H7 (cell line): ENCODE measurements around the gene ARHGEF7. TPM values are rescaled to one million over a fixed set of nuclear protein-coding genes. Genes with fewer than 3 reads are reported as not detected.

Experiments used
- DNase-seq: peaks from one replicate; pipeline ENCODE4 v3.0.0; 2012
- H3K27me3 ChIP-seq: 2 replicates; pipeline ENCODE4 v1.6.0; 2011; ENCODE audit warnings: mild to moderate bottlenecking, low read length; ENCODE audit not compliant: control insufficient read depth, insufficient read depth
- H3K36me3 ChIP-seq: replicated peaks from 2 replicates; pipeline ENCODE4 v1.5.1; 2011; ENCODE audit warnings: low read length; ENCODE audit not compliant: control insufficient read depth, insufficient read depth
- H3K4me3 ChIP-seq: 2 replicates; pipeline ENCODE4 v1.5.1; 2011; ENCODE audit warnings: low read depth, mild to moderate bottlenecking, control low read depth, low read length, moderate library complexity; ENCODE audit not compliant: insufficient read depth
- total RNA-seq: library from RNA; depleted of rRNA; stranded (reverse); fragments of >200 nt; shearing (Covaris generic); gene quantifications from 2 replicates; pipeline ENCODE4 v1.2.3, GENCODE V29; 2014

The ARHGEF7 gene
- total RNA-seq, 1 experiment from 2014 or later, result 20.8 TPM

DNA sequence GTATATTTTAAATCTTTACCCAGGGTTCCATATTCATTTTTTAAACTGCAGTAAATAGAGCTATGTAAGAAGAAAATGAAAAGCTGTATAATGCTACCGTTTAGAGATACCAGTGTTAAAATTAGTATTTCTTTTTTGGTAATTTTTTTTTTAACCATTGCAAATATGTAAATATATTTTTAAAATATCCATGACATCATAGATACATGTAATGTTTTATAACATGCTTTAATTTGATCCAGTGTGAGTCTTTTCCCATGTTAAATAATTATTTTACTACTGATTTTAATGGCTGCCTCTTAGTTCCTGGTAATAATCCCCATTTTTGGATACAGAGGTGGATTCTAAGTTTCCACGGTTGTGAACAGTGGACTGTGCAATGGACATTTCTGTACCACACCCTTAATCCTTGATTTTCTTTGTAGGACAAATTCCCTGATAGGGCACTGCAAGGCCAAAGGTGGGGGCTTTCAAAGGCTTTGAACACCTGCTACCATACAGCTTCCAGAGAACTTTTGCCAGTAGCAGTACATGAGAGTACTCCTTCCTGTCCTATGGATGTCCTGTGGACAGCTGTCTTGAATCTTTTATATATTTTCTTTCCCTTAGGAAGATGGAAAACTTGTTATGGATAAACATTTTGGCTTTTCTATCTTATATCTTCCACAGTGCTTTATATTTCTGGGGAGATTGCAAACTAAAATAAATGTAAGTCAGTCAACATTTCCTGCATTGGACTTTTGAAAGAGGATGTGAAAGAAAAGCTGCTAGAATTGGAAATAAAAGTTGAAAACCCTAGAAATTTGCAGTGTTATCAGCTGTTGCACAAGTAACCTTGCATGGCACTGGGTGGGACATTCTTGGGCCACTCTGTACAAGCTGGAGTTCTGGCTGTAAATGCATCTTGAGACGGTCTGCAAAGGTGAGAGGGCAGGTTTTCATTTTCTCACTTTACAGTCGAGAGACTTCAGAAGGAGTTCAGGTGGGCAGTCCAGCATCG is 46.8 kb downstream of the ARHGEF7 start:
- Histone ChIP-seq H3K4me3 (no peak overlapping the region), H3K36me3 (no peaks in the 10 kb centered on the region), H3K27me3 (no peaks in the 10 kb centered on the region)
- DNase-seq, result no peak

DNA sequence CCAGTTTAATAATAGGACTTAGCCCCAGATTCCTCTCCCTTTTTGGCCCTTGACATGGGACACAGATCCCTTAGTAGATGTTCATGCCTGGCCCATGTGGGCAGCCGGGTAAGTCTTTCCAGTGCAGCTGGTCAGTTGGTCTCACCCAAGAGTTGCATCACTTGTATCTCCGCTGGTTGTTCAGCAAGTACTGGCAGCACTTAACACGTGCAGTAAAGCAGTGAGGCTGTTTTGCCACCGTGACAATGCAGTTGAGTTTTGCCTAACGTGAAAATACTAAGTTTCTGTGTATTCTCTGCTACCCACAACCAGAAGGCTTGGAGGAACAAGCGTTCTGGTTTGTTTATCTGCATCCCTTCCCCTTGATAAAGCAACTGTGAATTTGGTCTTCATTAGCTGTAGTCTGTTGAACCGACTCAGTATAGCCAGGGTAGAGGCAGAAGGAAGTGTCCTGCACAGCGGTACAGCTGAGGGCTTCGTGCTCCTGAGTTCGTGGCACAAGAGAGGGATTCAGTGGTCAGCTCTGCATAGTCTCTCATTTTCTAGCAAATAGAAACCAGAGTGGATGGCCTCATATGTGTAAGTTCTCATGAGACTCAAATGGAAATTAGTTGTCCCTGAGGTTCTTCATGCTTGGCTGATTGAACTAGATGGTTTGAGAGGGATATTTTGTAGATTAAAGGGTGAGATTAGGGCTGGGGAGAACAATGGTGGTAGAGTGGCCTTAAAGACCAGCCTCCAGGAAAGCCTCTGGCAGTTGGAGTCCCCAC is 50.3 kb downstream of the ARHGEF7 start:
- H3K27me3 ChIP-seq, result no peaks in the 10 kb centered on the region
- H3K36me3 ChIP-seq, result no peaks in the 10 kb centered on the region
- no peak overlapping the region for H3K4me3 ChIP-seq
- no peak for DNase-seq

DNA sequence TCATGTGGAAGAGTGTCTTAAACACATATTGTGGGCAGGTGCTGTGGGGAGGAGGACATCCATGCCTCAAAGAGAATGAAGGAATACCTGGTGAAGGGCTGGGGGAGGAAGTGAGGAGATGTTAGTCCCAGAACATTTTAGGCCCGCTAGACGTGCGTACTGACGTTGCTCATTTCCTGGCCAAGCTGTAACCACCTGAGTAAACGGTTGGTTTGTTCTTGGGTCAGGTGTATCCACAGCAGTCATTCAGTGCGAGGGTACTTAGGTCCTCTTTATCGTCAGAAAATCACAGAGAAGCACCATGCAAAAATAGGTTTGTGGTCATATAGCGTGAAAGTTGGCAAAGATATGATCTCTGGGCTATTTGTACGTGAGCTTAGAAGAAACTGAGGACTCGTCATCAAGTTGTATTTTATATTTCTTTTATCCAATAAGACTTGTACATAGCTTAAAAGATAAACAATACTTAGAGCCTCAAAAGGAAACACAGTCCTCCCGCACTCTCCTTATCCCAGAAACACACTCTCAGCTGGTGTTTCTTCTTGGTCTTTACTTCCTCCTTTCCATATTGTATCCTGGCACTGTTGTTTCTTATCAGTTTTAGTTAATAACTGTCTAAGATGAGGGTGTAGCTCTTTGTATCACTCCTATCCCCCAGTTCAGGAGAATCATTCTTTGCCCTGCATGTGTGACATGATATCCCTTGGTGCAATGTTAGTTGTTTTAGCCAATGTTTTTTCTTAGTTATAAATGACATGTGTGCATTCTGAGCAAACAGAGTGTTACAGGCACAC is 52.0 kb downstream of the ARHGEF7 start:
- DNase-seq, result no peak
- Histone ChIP-seq H3K4me3 (no peak overlapping the region), H3K27me3 (no peaks in the 10 kb centered on the region), H3K36me3 (no peaks in the 10 kb centered on the region)

DNA sequence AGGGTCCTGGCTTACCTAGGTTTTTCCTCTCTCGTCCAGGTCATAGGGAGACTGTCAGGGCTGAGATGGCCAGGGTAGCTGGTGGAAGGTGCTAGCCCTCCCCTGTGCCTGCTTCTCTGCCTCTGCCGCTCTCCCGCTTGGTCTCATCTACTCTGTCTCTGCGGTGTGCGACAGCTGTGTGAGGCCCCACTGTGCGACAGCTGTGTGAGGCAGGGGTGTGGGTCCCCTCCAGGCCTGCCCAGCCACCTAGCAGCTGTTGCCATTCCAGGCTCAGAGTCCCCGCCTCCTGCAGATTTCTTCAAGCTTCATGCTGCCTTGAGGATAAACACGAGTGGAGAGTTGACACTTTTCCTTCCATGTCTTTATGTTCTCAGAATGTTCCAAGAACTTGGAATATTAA is 53.0 kb downstream of the ARHGEF7 start:
- Histone ChIP-seq H3K4me3 (no peak overlapping the region), H3K36me3 (no peaks in the 10 kb centered on the region; the same call in 1 of the 2 replicates), H3K27me3 (no peaks in the 10 kb centered on the region)
- no peak for DNase-seq

DNA sequence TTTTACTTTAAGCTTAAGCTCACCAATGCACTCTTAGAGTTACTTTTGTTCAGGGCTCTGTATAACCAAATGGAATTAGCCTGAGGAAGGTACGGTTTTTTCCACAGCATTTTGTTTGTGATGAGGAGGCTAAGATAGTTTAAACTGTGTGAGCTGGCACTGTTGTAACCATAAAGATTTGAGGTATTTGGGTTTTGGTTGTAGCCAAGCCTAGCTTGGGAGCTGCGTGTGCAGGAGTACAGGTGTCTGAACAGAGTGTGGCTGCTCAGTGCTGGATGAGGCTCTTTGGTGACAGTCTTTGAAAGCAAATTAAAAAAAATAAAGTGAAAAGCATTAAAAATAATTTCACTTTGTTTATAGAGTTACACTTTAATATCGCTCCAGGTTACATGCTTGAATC is 56.0 kb downstream of the ARHGEF7 start:
- H3K4me3 ChIP-seq, result no peak overlapping the region
- no peak for DNase-seq
- H3K27me3 ChIP-seq, result no peaks in the 10 kb centered on the region
- H3K36me3 ChIP-seq, result no peaks in the 10 kb centered on the region; the same call in 1 of the 2 replicates

DNA sequence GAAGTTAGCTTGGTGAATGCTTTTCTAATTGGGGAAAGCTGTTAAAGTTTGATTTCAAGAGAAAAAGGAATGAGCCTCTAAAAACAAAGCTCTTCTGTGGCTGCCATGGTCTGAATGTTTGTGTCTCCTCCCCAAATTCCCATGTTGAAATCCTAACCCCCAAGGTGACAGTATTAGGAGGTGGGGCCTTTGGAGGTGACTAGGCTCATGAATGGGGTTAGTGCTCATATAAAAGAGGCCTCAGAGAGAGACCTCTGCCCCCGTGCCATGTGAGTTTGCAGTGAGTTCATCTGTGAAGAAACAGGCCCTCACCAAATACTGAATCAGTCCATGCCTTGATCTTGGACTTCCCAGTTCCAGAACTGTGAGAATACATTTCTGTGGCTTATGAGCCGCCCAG is 56.5 kb downstream of the ARHGEF7 start:
- no peak for DNase-seq
- no peak overlapping the region for H3K4me3 ChIP-seq
- no peaks in the 10 kb centered on the region for H3K27me3 ChIP-seq
- no peaks in the 10 kb centered on the region; the same call in 1 of the 2 replicates for H3K36me3 ChIP-seq

DNA sequence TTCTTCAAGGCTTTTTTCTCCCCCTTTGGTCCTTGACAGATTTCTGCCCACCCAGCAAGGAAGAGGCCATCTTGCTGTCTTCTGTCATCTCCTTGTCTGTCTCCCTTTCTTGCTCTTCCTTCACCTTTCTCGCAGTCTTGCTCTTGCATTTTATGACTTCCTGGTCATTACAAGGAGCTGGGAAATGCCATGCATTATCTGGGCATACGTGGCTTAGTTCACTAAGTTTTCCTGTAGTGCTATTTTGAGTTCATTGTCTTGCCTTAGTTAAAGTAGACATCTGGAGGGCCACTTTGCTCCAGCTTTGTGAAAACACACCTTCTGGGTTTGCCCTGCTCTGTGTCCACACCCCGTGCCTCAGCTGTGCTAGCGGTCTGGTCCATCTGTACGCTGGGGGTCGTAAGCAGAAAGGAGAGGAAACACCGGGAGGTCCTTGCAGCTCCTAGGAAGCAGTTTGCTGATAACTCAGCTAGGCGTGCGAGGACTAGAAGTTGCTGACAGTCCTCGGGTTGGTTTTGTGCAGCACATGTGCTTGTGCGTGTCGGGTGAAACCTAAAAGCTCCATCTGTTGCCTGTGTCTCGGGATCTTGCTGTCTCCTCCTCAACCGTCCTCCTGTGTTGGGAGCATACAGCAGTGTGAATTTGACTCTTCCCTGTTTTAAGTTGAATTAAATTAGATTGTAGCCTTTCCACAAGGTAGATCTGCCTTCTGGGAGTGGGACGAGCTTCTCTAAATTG is 59.4 kb downstream of the ARHGEF7 start:
- no peak overlapping the region for H3K4me3 ChIP-seq
- no peaks in the 10 kb centered on the region for H3K27me3 ChIP-seq
- DNase-seq, result no peak
- no peaks in the 10 kb centered on the region; the same call in 1 of the 2 replicates for H3K36me3 ChIP-seq

DNA sequence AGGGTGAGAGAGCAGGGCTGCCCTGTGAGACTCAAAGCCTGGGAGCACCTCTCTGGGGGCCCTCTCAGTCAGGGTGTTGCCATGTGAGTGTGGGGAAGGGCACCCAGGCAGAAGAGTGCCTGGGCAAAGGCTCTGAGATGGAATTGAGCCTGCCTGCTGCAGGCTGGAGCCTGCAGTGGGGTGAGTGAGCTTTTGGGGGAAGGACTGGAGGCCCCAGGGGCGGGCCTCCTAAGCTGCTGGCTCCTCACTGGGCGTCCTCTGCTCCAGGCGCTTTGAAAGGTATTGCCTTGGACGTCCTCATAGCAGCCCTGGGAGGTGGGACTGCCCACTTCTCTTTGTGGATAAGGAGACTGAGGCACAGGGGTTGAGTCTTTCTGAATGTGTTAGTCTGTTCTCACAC is 60.3 kb downstream of the ARHGEF7 start:
- no peak for DNase-seq
- no peaks in the 10 kb centered on the region for H3K27me3 ChIP-seq
- H3K36me3 ChIP-seq, result no peaks in the 10 kb centered on the region; the same call in 1 of the 2 replicates
- no peak overlapping the region for H3K4me3 ChIP-seq

DNA sequence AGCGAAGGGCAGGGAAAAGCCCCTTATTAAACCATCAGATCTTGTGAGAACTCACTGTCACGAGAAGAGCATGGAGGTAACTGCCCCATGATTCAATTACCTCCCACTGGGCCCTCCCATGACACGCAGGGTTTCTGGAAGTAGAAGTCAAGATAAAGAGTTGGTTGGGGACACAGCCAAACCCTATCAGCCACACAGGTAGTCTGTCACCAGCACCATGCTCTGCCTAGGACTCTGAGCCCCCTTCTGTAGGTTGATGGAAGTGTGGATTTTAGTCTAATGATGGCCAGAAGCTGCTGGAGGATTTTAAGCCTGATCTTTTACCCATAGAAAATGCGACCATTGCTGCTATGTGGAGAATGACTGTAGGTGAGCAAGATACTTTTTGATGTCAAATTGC is 60.8 kb downstream of the ARHGEF7 start:
- H3K36me3 ChIP-seq, result no peaks in the 10 kb centered on the region; the same call in 1 of the 2 replicates
- DNase-seq, result peak; percentile 35
- H3K27me3 ChIP-seq, result no peaks in the 10 kb centered on the region
- H3K4me3 ChIP-seq, result no peak overlapping the region

DNA sequence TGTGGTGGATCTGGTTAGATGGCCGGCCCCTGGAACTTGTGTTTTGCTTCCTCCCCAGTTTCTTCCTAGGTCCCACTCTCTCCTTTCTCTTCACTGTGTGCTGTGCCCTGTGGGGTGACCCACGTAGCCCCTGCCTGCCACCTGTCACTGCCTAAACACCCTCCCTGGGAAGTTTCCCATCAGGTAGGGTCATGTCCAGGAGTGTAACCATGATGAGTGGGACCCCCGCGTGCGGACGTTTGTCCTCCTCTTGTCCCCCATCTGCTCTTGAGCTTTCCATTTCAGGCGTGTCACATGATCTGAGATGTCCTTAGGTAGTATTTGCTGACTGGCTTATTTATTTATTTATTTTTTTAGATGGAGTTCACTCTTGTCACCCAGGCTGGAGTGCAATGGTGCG is 61.3 kb downstream of the ARHGEF7 start:
- DNase-seq, result no peak
- no peaks in the 10 kb centered on the region; the same call in 1 of the 2 replicates for H3K36me3 ChIP-seq

DNA sequence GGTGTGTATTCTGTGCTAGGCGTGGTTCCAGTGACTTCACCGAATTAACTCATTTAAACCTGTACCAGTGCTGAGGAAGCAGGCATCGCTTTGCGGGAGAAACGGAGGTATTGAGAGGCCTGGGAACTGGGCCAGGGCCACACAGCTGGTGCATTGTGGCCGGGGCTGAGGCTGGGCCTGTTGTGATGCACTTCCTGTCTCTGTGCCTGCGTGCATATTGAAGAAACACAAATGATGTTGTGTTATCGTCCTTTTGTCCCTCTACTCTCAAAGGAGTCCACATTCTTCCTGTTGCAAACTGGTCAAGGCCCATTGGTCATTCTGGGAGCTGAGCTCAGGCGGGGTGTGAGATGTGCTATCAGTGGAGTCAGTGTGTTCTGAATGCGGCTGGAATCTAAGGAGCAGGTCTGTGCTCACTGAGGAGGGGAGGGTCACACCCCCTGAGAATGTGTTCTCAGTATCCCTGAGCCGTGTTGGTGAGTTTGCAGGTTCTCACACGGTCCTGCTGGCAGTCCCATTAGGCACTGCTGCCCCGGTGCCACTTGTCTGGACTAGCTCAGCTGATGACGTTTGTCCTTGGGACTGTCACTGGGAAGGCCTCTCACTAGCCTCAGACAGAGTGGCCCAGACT is 62.1 kb downstream of the ARHGEF7 start:
- no peak for DNase-seq
- no peaks in the 10 kb centered on the region; the same call in 1 of the 2 replicates for H3K36me3 ChIP-seq
- H3K4me3 ChIP-seq, result no peak overlapping the region
- H3K27me3 ChIP-seq, result no peaks in the 10 kb centered on the region

More for the DNA sequence above, 61.3 kb downstream of the ARHGEF7 start:
- Histone ChIP-seq H3K27me3 (no peaks in the 10 kb centered on the region), H3K4me3 (no peak overlapping the region)

DNA sequence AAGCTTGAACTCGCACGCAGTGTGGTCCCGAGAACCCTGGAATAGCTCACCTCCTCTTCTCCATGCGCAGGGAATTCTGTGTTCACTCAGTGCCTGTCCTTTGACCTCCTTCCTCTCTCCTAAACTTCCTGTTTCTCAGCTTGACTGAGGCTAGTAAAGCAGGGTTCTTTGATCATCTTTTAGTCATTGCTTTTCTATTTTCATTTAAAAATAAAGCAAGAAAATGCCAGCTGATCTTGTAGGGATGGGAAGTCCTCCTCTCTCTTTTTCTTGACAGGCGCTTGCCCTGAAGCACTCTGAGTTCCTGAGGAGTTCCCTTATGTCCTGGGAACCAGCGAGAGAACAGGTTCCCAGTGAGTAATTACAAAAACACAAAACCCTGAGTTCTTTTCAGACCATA is 62.8 kb downstream of the ARHGEF7 start:
- no peaks in the 10 kb centered on the region; the same call in 1 of the 2 replicates for H3K36me3 ChIP-seq
- H3K4me3 ChIP-seq, result no peak overlapping the region
- DNase-seq, result no peak
- no peaks in the 10 kb centered on the region for H3K27me3 ChIP-seq

DNA sequence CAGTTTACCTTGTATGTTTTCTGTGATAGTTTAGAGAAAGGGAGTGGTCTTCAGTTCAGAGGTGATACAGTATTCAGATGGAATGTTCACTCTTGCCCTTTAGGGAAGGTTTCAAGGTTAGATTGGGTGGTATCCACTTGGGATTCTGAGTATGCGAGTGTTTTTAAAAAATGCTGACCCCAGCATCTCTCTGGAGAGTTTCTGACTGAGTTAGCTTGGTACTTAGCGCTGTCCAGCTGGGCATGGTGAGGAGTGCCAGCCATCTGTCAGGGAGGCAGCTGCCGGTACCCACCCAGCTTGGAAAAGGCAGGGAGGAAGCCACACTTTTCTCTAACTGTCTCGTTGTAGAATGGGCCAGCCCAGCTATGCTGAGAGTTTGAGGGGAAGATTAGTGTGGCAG is 63.3 kb downstream of the ARHGEF7 start:
- Histone ChIP-seq H3K27me3 (no peaks in the 10 kb centered on the region), H3K36me3 (no peaks in the 10 kb centered on the region; the same call in 1 of the 2 replicates)
- no peak for DNase-seq

More for the DNA sequence above, 63.3 kb downstream of the ARHGEF7 start:
- no peak overlapping the region for H3K4me3 ChIP-seq
